Fibroblast of pulmonary artery (primary cell): ENCODE data around the gene ADTRP.

Source experiments
- DNase-seq: peaks from one replicate; pipeline ENCODE4 v3.0.0-alpha.2; 2010; ENCODE audit warnings: low read depth
- H3K4me3 ChIP-seq: replicated peaks from 2 replicates; pipeline ENCODE4 v1.5.1; 2011; ENCODE audit warnings: low read depth, mild to moderate bottlenecking, control low read depth, low read length, moderate library complexity
- CTCF ChIP-seq: IDR thresholded peaks from 2 replicates; pipeline ENCODE4 v1.5.1; 2011; ENCODE audit warnings: mild to moderate bottlenecking, control low read depth, low read length, inconsistent platforms; ENCODE audit errors: missing control alignments

ADTRP gene

GRCh38 chr6:11710311-11710761 is 68.3 kb downstream of the ADTRP start:
- DNase-seq: no peak
- H3K4me3 ChIP-seq: no peak overlapping the region
- TF ChIP-seq CTCF: no peak

GRCh38 chr6:11706171-11706570 is 72.4 kb downstream of the ADTRP start:
- TF ChIP-seq CTCF: no peak
- no peak overlapping the region for H3K4me3 ChIP-seq
- no peak for DNase-seq

- H3K4me3 ChIP-seq: no peak overlapping the region
- no peak for TF ChIP-seq CTCF
- no peak for DNase-seq
Observed at GRCh38 chr6:11705483-11705882, 73.1 kb downstream of the ADTRP start.

GRCh38 chr6:11705069-11705468 is 73.5 kb downstream of the ADTRP start:
- DNase-seq: no peak
- no peak overlapping the region for H3K4me3 ChIP-seq
- TF ChIP-seq CTCF: no peak

- no peak for TF ChIP-seq CTCF
- no peak for DNase-seq
- H3K4me3 ChIP-seq: no peak overlapping the region
Observed at GRCh38 chr6:11703725-11704124, 74.9 kb downstream of the ADTRP start.

GRCh38 chr6:11702500-11703130 is 76.0 kb downstream of the ADTRP start:
- no peak for TF ChIP-seq CTCF
- no peak overlapping the region for H3K4me3 ChIP-seq
- DNase-seq: peak; percentile 72

GRCh38 chr6:11702089-11702488 is 76.5 kb downstream of the ADTRP start:
- no peak for TF ChIP-seq CTCF
- no peak overlapping the region for H3K4me3 ChIP-seq
- DNase-seq: no peak
